H1 (cell line): ENCODE data around the gene NDUFB10.

Experiments used
- BRCA1 ChIP-seq: IDR thresholded peaks from 2 replicates; pipeline ENCODE4 v1.6.1; 2012; ENCODE audit warnings: low read depth, low read length, improper control_type of control experiment
- CEBPB ChIP-seq: IDR thresholded peaks from 2 replicates; pipeline ENCODE4 v1.6.1; 2012; ENCODE audit warnings: low read depth, low read length
- CTCF ChIP-seq, 3 experiments: IDR thresholded peaks; 1 replicate in 2 of 3; 2 replicates in 1 of 3; pipeline versions ENCODE4 v1.5.1 to v1.6.1; 2011; ENCODE audit warnings: low read length in 3 of 3, mild to moderate bottlenecking in 3 of 3, inconsistent platforms in 2 of 3, low read depth in 1 of 3, moderate library complexity in 1 of 3; ENCODE audit not compliant: insufficient read depth in 1 of 3; ENCODE audit errors: control extremely low read depth in 1 of 3
- EP300 ChIP-seq, 2 experiments: IDR thresholded peaks; 1 replicate in 1 of 2; 2 replicates in 1 of 2; pipeline ENCODE4 v1.6.1; 2011 to 2012; ENCODE audit warnings: low read depth in 2 of 2, low read length in 2 of 2, mild to moderate bottlenecking in 2 of 2, borderline replicate concordance in 1 of 2, inconsistent platforms in 1 of 2, moderate library complexity in 1 of 2
- EZH2 ChIP-seq: fragments of 200-600 bp; sonication (generic); IDR thresholded peaks from 2 replicates; pipeline ENCODE4 v1.7.1; 2012; ENCODE audit warnings: low read depth, mild to moderate bottlenecking, moderate library complexity, low read length, inconsistent platforms; ENCODE audit not compliant: severe bottlenecking
- HDAC2 ChIP-seq, 2 experiments: fragments of 300-600 bp in 1 of 2; sonication (generic) in 1 of 2; IDR thresholded peaks; 2 replicates each; pipeline ENCODE4 v1.6.1; 2011 to 2012; ENCODE audit warnings: low read depth in 2 of 2, low read length in 2 of 2, mild to moderate bottlenecking in 2 of 2, moderate library complexity in 2 of 2, borderline replicate concordance in 1 of 2, inconsistent platforms in 1 of 2
- RBBP5 ChIP-seq: IDR thresholded peaks from 2 replicates; pipeline ENCODE4 v1.7.1; 2012; ENCODE audit warnings: low read depth, mild to moderate bottlenecking, inconsistent platforms, low read length, moderate library complexity, borderline replicate concordance
- SIX5 ChIP-seq: IDR thresholded peaks from 2 replicates; pipeline ENCODE4 v1.6.1; 2011; ENCODE audit warnings: mild to moderate bottlenecking, low read depth, low read length
- USF2 ChIP-seq: IDR thresholded peaks from 2 replicates; pipeline ENCODE4 v1.6.1; 2011; ENCODE audit warnings: low read length, improper control_type of control experiment

GRCh38 chr16:2001456-2002355 lies 42.4 kb downstream of the NDUFB10 start:
- no peak for TF ChIP-seq CTCF (IDR thresholded peaks at IDR 0.05; ENCODE audit: control extremely low read depth in 1 of 3, insufficient read depth in 1 of 3, low read depth in 1 of 3, low read length in 3 of 3)
- TF ChIP-seq EP300 (IDR thresholded peaks at IDR 0.05; ENCODE audit: borderline replicate concordance in 1 of 2, low read depth in 2 of 2, low read length in 2 of 2): no peak
- TF ChIP-seq SIX5: no peak
- TF ChIP-seq HDAC2 (IDR thresholded peaks at IDR 0.05; ENCODE audit: borderline replicate concordance in 1 of 2, low read depth in 2 of 2, low read length in 2 of 2): no peak
- TF ChIP-seq EZH2: no peak
- no peak for TF ChIP-seq RBBP5
- no peak for TF ChIP-seq USF2
- no peak for TF ChIP-seq CEBPB
- no peak for TF ChIP-seq BRCA1
